Endothelial cell of umbilical vein (primary cell): ENCODE measurements around the gene DHDH. TPM values are rescaled to one million over a fixed set of nuclear protein-coding genes. Genes with fewer than 3 reads are reported as not detected.

Experiments used
- BruUV-seq: library from RNA; stranded (reverse); fragments of 400-500 nt; replicated peaks from 2 replicates; lab custom pipeline; 2021; lab: Mats Ljungman, UMichigan
- CTCF ChIA-PET: fragments of 300-600, 350-600 bp; sonication (Branson Sonifier 250); formaldehyde crosslinking; loops from one replicate; lab custom pipeline; 2021; ENCODE audit warnings: antibody characterized with exemption, inconsistent platforms; lab: Charles Lee
- POLR2A ChIA-PET: fragments of 300-600, 350-600 bp; sonication (Branson Sonifier 250); formaldehyde crosslinking; loops from one replicate; lab custom pipeline; 2021; ENCODE audit warnings: antibody characterized with exemption, inconsistent platforms; lab: Charles Lee
- DNase-seq: peaks from one replicate; pipeline ENCODE4 v3.0.0-alpha.2; 2011; ENCODE audit warnings: low read depth, low spot score
- FAIRE-seq: peaks from 2 replicates; lab custom pipeline; 2011; peaks lifted over from hg19 to GRCh38; lab: Jason Lieb, UNC
- H2AFZ ChIP-seq: 2 replicates; pipeline ENCODE4 v1.6.0; 2012; ENCODE audit warnings: low read depth, low read length, control low read depth, inconsistent platforms
- H3K27ac ChIP-seq: 2 replicates; pipeline ENCODE4 v1.5.1; 2011; ENCODE audit warnings: low read depth, mild to moderate bottlenecking, control low read depth, low read length, moderate library complexity; ENCODE audit not compliant: insufficient read depth
- H3K27me3 ChIP-seq, 2 experiments: 2 replicates each; pipeline versions ENCODE4 v1.6.0 to v1.6.1; 2011; ENCODE audit warnings: low read length in 2 of 2, mixed read lengths in 1 of 2; ENCODE audit not compliant: control insufficient read depth in 2 of 2, insufficient read depth in 2 of 2
- H3K36me3 ChIP-seq, 2 experiments: 2 replicates in 1 of 2; 3 replicates in 1 of 2; pipeline ENCODE4 v1.5.1; 2011; ENCODE audit warnings: low read length in 2 of 2, mild to moderate bottlenecking in 1 of 2, moderate library complexity in 1 of 2; ENCODE audit not compliant: control insufficient read depth in 2 of 2, insufficient read depth in 2 of 2; ENCODE audit errors: extremely low read depth in 1 of 2
- H3K4me1 ChIP-seq: 3 replicates; pipeline ENCODE4 v1.5.1; 2011; ENCODE audit warnings: mild to moderate bottlenecking, low read length; ENCODE audit not compliant: control insufficient read depth, insufficient read depth; ENCODE audit errors: extremely low read depth
- H3K4me2 ChIP-seq: 2 replicates; pipeline ENCODE4 v1.6.1; 2011; ENCODE audit warnings: low read length, control low read depth, mixed read lengths; ENCODE audit not compliant: insufficient read depth
- H3K4me3 ChIP-seq, 3 experiments: fragments of 200-600 bp in 1 of 3; sonication (generic), shearing (Covaris generic) in 1 of 3; replicated peaks in 1 of 3; 2 replicates each; pipeline ENCODE4 v1.5.1; 2011 to 2016; ENCODE audit warnings: control low read depth in 3 of 3, low read length in 3 of 3, mild to moderate bottlenecking in 2 of 3, inconsistent platforms in 1 of 3, low read depth in 1 of 3, moderate library complexity in 1 of 3; ENCODE audit not compliant: insufficient read depth in 1 of 3
- H3K79me2 ChIP-seq: 2 replicates; pipeline ENCODE4 v1.6.0; 2012; ENCODE audit warnings: low read length, inconsistent platforms; ENCODE audit not compliant: control insufficient read depth, insufficient read depth
- H3K9ac ChIP-seq: replicated peaks from 2 replicates; pipeline ENCODE3; 2011; ENCODE audit warnings: low read length, control low read depth; ENCODE audit not compliant: insufficient read depth; ENCODE audit errors: extremely low read depth
- H3K9me1 ChIP-seq: replicated peaks from 3 replicates; pipeline ENCODE4 v1.6.0; 2011; ENCODE audit warnings: mild to moderate bottlenecking, low read length; ENCODE audit not compliant: control insufficient read depth, insufficient read depth; ENCODE audit errors: extremely low read depth
- H3K9me3 ChIP-seq: replicated peaks from 2 replicates; pipeline ENCODE4 v1.5.1; 2012; ENCODE audit warnings: low read length, inconsistent platforms; ENCODE audit not compliant: control insufficient read depth, insufficient read depth
- H4K20me1 ChIP-seq: replicated peaks from 2 replicates; pipeline ENCODE3; 2011; ENCODE audit warnings: mild to moderate bottlenecking, low read length; ENCODE audit not compliant: control insufficient read depth, insufficient read depth; ENCODE audit errors: extremely low read depth
- EZH2 ChIP-seq: IDR thresholded peaks from 2 replicates; pipeline ENCODE4 v1.6.1; 2012; ENCODE audit warnings: borderline replicate concordance, low read depth, mild to moderate bottlenecking, moderate library complexity, low read length, inconsistent platforms; ENCODE audit not compliant: severe bottlenecking
- FOS ChIP-seq: IDR thresholded peaks from 2 replicates; pipeline ENCODE4 v1.6.1; 2011; ENCODE audit warnings: mild to moderate bottlenecking, low read length, moderate library complexity, borderline replicate concordance; ENCODE audit not compliant: insufficient read depth
- JUN ChIP-seq: IDR thresholded peaks from 2 replicates; pipeline ENCODE4 v1.6.1; 2011; ENCODE audit warnings: borderline replicate concordance, low read depth; ENCODE audit not compliant: insufficient read length, insufficient read depth
- MYC ChIP-seq: IDR thresholded peaks from one replicate; pipeline ENCODE4 v1.6.1; 2011; ENCODE audit warnings: mild to moderate bottlenecking, low read depth, low read length
- POLR2A ChIP-seq: IDR thresholded peaks from 2 replicates; pipeline ENCODE4 v1.6.1; 2012; ENCODE audit warnings: low read depth, mild to moderate bottlenecking, control low read depth, low read length
- POLR2AphosphoS5 ChIP-seq: IDR thresholded peaks from 2 replicates; pipeline ENCODE4 v1.6.1; 2012; ENCODE audit warnings: low read depth, mild to moderate bottlenecking, control low read depth, low read length, moderate library complexity; ENCODE audit not compliant: insufficient read depth
- dilution Hi-C: fragments of 300-500 bp; cut with MboI; formaldehyde crosslinking; loops from one replicate; pipeline ENCODE4 v1.15.0; 2019; ENCODE audit warnings: low sequenced_read_pairs; ENCODE audit not compliant: extremely low pct_ligation_motif_present
- intact Hi-C: fragments of 100-400 bp; cut with micrococcal nuclease; formaldehyde crosslinking; loops from one replicate; pipeline ENCODE4 v1.10.0; 2022
- polyA plus RNA-seq, 4 experiments: library from polyadenylated mRNA; depleted of rRNA in 3 of 4; stranded (reverse) in 3 of 4; unstranded in 1 of 4; fragments of >200 nt; gene quantifications; 2 replicates each; pipeline versions ENCODE4 v1.2.1 to v1.2.3, GENCODE V29; 2011 to 2012; ENCODE audit warnings: missing spikeins in 1 of 4
- total RNA-seq: library from RNA; stranded (reverse); gene quantifications from 2 replicates; pipeline ENCODE4 v1.2.3, GENCODE V29; 2021
- TF ChIP-seq, protein P1 (sequence below): IDR thresholded peaks from 2 replicates; pipeline ENCODE4 v1.6.1; 2011; ENCODE audit not compliant: insufficient read depth, insufficient read length
- TF ChIP-seq, protein P2 (sequence below), 2 donors: IDR thresholded peaks; 1 replicate in 1 of 2; 2 replicates in 1 of 2; pipeline ENCODE4 v1.5.1; 2011; ENCODE audit warnings: low read length in 2 of 2, mild to moderate bottlenecking in 2 of 2, moderate library complexity in 2 of 2, control low read depth in 1 of 2, inconsistent platforms in 1 of 2, low read depth in 1 of 2; ENCODE audit not compliant: insufficient read depth in 1 of 2; ENCODE audit errors: extremely low read depth in 1 of 2

The DHDH gene
- total and polyA plus RNA-seq, 2 donors (not counting 3 experiments of a cell fraction or from before 2014, with no cell fraction given), result not detected

- ChIA-PET POLR2A (no interaction called here), CTCF (interaction anchor here (1.4 to 3.5 kb wide), 2 partner anchors 16 to 113 kb away, joined by 5 to 21 read pairs; no protein-coding TSS in a partner anchor)
- Histone ChIP-seq H3K4me1 (peaks cover 18% of the 10 kb centered on the region), H3K4me3 (peak overlapping the region; percentile 53 to 99 (median 66)), H3K9me3 (no peaks in the 10 kb centered on the region), H3K36me3 (peaks cover 0 to 3% of the 10 kb centered on the region in 2 experiments), H3K4me2 (peak overlapping the region; percentile 82), H3K9ac (peak overlapping the region; percentile 94), H3K79me2 (peaks cover 24% of the 10 kb centered on the region), H2AFZ (no peak overlapping the region), H4K20me1 (no peaks in the 10 kb centered on the region), H3K9me1 (no peaks in the 10 kb centered on the region), H3K27me3 (no peaks in the 10 kb centered on the region), H3K27ac (peak overlapping the region; percentile 84)
- BruUV-seq, result TSS peak; percentile 49
- TF ChIP-seq, protein P1, sequence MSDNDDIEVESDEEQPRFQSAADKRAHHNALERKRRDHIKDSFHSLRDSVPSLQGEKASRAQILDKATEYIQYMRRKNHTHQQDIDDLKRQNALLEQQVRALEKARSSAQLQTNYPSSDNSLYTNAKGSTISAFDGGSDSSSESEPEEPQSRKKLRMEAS, result no peak
- no peak for TF ChIP-seq FOS
- TF ChIP-seq, protein P2, sequence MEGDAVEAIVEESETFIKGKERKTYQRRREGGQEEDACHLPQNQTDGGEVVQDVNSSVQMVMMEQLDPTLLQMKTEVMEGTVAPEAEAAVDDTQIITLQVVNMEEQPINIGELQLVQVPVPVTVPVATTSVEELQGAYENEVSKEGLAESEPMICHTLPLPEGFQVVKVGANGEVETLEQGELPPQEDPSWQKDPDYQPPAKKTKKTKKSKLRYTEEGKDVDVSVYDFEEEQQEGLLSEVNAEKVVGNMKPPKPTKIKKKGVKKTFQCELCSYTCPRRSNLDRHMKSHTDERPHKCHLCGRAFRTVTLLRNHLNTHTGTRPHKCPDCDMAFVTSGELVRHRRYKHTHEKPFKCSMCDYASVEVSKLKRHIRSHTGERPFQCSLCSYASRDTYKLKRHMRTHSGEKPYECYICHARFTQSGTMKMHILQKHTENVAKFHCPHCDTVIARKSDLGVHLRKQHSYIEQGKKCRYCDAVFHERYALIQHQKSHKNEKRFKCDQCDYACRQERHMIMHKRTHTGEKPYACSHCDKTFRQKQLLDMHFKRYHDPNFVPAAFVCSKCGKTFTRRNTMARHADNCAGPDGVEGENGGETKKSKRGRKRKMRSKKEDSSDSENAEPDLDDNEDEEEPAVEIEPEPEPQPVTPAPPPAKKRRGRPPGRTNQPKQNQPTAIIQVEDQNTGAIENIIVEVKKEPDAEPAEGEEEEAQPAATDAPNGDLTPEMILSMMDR (IDR thresholded peaks at IDR 0.05; ENCODE audit: extremely low read depth in 1 of 2, insufficient read depth in 1 of 2, low read depth in 1 of 2, low read length in 2 of 2), result no peak
- TF ChIP-seq EZH2, result no peak
- TF ChIP-seq MYC, result no peak
- no peak for TF ChIP-seq POLR2AphosphoS5
- TF ChIP-seq POLR2A, result peak; percentile 49
- no peak for TF ChIP-seq JUN
- intact Hi-C loops, result loop anchor here (2.0 kb wide), 1 partner anchor 55 kb away; the partner anchor contains the start of gene NUCB1
- DNase-seq, result no peak
- dilution Hi-C loops, result no loop called here
- no peak for FAIRE-seq
Measured at GRCh38 chr19:48955308-48955958, 21.9 kb downstream of the DHDH start.
